Esophagus muscularis mucosa (tissue), 4 donors: Measurements from ENCODE around the gene FHL1.

Source experiments
- CTCF ChIP-seq, 3 experiments: fragments of 200-600 bp in 2 of 3; fragments of 450-650 bp in 1 of 3; sonication (generic) in 2 of 3; IDR thresholded peaks; one replicate each; pipeline ENCODE4 v1.5.1; 2017 to 2019; ENCODE audit warnings: antibody characterized with exemption in 3 of 3, mild to moderate bottlenecking in 2 of 3, moderate library complexity in 1 of 3
- EP300 ChIP-seq: sonication (generic); formaldehyde crosslinking; IDR thresholded peaks from one replicate; pipeline ENCODE4 v1.6.1; 2017; ENCODE audit warnings: antibody characterized with exemption
- POLR2A ChIP-seq: fragments of 450-650 bp; IDR thresholded peaks from one replicate; pipeline ENCODE4 v1.6.1; 2017; ENCODE audit warnings: antibody characterized with exemption, moderate library complexity, mild to moderate bottlenecking, low read depth
- POLR2AphosphoS5 ChIP-seq, 2 donors: sonication (generic); formaldehyde crosslinking; IDR thresholded peaks; one replicate each; pipeline ENCODE4 v1.6.1; 2017; ENCODE audit warnings: antibody characterized with exemption in 2 of 2

GRCh38 chrX:136214551-136214950, 67.2 kb downstream of the FHL1 start:
- no peak for TF ChIP-seq CTCF (IDR thresholded peaks at IDR 0.05)
- no peak for TF ChIP-seq POLR2A
- no peak for TF ChIP-seq POLR2AphosphoS5 (IDR thresholded peaks at IDR 0.05)
- no peak for TF ChIP-seq EP300
